HG03571 (cell line): ENCODE results near the gene SUMO4.
"Not testable (repeated sequence)": the region's sequence is repeated elsewhere in the genome, so short reads cannot be mapped to it uniquely, and the experiment has no call there.

Experiments
- ATAC-seq: cut with Tn5 transposase; IDR thresholded peaks from one replicate; pipeline ENCODE4 v1.9.1; 2021; ENCODE audit not compliant: unreplicated experiment

The SUMO4 gene

GRCh38 chr6:149429427-149430360 lies 29.6 kb downstream of the SUMO4 start:
- no peak for ATAC-seq

GRCh38 chr6:149431905-149432775 lies 32.1 kb downstream of the SUMO4 start:
- no peak for ATAC-seq

- no peak for ATAC-seq
Observed at GRCh38 chr6:149433405-149433804, 33.3 kb downstream of the SUMO4 start.

- no peak for ATAC-seq
Observed at GRCh38 chr6:149433881-149434280, 33.8 kb downstream of the SUMO4 start.

DNA sequence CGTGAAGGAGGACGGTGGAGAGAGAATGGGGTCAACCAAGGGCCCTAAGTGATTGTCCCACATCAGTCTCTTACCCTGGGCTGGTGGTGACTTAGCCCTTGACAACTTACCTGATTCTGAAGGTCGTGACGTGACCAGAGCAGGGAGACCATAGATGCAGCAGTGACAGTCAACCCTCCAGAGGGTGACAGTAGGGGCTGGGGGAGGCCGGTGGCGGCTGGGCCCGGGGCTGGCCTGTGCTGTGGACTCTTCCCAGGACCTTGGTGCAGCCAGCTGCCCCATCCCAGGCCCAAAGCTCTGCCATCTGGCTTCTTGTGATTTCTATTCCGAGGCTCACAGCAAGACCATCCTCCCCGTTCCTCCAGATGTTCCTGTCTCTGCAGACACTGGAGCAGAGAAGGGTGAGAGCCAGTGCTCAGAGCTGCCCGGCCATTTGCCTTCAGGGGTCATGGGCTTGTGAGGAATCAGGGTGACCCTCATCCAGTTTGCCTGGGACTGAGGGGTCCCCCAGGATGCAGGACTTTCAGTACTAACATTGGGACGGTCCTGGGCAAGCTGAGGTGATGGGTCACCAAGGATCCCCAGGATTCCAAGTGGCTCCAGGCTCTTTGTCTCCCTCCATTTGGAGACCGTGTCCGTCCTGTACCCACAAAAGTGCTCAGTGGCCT lies 36.0 kb downstream of the SUMO4 start:
- no peak for ATAC-seq

DNA sequence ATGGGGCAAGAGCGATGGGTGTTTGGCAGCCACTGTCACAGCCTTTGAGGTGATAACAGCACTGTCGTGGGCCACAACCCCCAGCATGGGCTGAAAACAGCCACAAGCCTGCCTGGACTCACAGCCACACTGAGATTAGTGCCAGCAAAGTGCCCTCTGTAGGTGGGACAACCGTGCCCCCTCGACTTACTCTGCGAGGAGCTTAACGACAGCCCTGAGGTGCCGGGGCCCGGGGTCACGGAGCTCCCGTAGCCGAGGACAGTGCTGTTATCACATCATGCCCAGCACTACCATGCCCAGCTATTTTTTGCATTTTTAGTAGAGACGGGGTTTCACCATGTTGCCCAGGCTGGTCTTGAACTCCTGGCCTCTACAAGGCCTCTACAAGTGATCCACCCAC lies 36.6 kb downstream of the SUMO4 start:
- ATAC-seq: no peak

- no peak for ATAC-seq
Observed at GRCh38 chr6:149437212-149437611, 37.1 kb downstream of the SUMO4 start.

DNA sequence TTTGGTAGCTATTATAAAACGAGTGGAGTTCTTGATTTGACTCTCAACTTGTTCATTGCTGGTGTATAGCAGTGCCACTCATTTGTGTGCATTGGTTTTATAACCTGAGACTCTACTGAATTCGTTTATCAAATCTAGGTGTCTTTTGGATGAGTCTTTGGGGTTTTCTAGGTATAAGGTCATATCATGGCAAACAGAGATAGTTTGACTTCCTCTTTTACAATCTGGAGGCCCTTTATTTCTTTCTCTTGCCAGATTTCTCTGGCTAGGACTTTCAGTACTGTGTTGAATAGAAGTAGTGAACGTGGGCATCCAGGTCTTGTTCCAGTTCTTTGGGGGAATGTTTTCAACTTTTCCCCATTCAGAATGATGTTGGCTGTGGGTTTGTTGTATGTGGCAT lies 38.8 kb downstream of the SUMO4 start:
- no peak for ATAC-seq

GRCh38 chr6:149439626-149440025 lies 39.6 kb downstream of the SUMO4 start:
- no peak for ATAC-seq

DNA sequence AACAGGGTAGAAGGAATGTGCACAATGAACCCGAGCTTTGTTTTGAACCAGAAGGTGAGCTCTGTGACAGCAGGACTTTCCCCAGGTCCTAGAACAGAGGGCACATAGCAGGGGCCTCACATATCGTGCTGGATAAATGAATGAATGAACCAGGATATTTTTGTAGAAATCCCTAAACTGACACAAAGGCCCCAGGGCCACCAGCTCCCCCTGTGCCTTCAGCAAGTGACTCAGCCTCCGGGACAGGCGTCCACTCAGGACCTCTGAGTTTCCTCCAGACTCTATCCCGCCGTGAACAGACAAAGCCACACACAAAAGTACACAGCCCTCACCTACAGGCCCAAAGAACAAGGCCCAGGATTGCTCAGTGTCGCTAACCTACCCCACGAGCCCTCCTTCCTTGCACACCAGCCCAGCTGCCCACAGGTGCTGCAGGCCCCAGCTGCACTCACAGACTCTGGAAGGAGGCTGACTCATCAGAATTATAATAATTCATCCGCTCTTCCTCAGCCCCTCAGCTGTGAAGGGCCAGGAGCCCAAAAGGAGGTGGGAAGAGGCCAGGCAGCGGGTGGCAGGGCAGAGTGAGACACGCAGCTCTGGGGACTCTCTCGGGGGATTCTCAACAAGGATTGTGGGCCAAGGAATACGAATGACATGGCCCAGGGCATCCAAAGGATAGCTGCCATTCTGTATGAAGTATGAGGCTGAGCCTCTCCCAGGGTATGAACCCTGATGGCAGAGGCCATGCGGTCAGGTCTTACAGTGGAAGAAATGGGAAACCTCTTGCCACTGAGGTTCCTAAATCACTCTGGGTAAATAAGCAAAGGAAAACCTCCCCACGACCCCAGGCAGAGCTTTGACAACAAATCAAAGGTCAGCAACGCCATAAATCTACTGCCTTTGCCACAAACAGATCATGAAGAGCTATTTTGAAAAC lies 40.9 kb downstream of the SUMO4 start:
- no peak for ATAC-seq

- ATAC-seq: no peak
Observed at GRCh38 chr6:149441740-149442139, 41.7 kb downstream of the SUMO4 start.

DNA sequence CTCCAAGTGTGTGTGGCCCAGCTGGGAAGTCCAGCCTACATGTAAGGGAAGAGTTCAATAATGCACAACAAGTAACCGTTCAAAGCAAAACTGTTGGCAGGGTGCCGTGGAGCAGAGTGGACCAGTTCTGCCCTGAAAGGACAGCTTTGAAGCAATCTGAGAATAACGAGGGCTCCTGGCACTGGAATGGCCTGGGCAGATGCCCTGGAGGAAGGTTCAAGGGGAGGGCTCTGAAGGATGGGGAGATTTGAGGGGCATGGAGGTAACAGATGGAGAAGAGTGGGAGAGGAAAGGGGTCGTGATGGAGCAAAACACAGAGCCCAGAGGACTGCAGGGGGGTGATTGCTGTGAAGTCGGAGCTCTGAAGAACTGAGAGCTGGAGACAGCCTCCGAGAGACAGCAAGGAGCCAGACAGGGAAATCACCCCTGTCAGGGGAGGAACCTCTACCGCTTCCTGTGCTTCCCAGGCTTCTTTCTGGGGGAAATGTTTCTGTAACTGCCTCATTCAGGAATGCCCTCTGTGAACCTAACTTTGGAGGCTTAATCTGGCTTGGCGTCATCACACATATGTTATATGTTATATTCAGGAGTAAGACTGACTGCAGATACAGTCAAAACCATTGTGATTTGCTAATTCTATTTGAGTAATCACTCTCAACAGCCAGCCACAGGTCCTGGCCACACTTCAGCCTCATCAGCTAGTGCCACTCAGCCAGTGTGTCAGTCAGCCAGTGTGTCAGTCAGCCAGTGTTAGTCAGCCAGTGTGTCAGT lies 43.5 kb downstream of the SUMO4 start:
- no peak for ATAC-seq

GRCh38 chr6:149444360-149445094 lies 44.5 kb downstream of the SUMO4 start:
- not testable (repeated sequence) for ATAC-seq

- no peak for ATAC-seq
Observed at GRCh38 chr6:149445095-149445466, 45.0 kb downstream of the SUMO4 start.

DNA sequence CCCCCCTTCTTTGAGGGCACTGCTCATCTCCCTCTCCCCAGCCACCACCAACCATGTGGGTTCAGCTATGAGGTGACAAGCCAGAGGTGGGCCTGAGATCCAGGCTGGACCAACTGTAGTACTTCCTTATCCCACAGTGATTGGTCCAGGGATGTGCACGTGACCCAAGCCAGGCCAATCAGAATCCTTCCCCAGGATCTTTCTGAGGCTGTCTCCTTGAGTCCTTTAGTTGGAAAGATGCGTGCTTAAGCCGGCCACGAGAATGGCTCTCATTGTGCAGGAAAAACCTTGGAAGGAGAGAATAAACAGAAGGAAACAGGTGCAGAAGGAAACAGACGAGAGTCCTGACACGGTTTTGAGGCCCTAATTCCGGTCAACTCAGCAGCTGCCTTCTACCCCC lies 45.5 kb downstream of the SUMO4 start:
- no peak for ATAC-seq

DNA sequence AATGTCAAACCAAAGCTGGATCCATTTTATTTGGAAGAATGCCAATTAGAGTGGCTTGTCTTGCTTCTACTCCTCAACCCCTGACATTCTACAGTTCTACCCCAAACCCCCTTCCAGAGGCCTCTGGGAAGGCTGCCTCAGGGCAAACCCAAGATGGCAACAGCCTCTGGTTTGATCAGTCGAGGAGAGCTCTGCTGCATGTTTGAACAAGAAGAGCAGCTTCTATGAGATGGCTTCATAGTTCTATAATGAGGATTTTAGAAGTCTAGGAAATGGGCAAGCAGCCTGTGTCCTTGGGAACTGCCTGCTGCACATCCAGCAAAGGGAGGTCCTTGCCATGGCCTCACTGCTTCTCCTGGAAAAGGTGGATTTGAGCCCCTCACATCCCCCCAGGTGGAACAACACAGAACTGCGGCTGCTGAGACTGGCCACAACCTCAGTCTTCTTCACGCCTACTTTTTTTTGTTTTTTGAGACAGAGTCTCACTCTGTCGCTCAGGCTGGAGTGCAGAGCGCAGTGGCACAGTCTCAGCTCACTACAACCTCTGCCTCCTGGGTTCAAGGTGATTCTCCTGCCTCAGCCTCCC lies 46.8 kb downstream of the SUMO4 start:
- no peak for ATAC-seq

- ATAC-seq: no peak
Observed at GRCh38 chr6:149448821-149449453, 48.9 kb downstream of the SUMO4 start.
